Activated CD8-positive, alpha-beta T cell treated with anti-CD3 and anti-CD28 coated beads for 36 hours (primary cell): ENCODE results near the gene SPAG17. TPM values are rescaled to one million over a fixed set of nuclear protein-coding genes. Genes with fewer than 3 reads are reported as not detected.

ENCODE experiments used
- ATAC-seq: fragments of 200-7000 bp; cut with Tn5 transposase; one replicate; pipeline ENCODE4 v1.10.0; 2021; ENCODE audit warnings: mild to moderate bottlenecking, moderate library complexity
- CTCF ChIA-PET: fragments of 350-600 bp; sonication (Branson Sonifier 250); formaldehyde crosslinking; loops from one replicate; lab custom pipeline; 2021; ENCODE audit warnings: antibody characterized with exemption; lab: Charles Lee
- POLR2A ChIA-PET: fragments of 350-600 bp; sonication (Branson Sonifier 250); formaldehyde crosslinking; loops from one replicate; lab custom pipeline; 2021; ENCODE audit warnings: antibody characterized with exemption; lab: Charles Lee
- DNase-seq: peaks from one replicate; pipeline ENCODE4 v3.0.0-alpha.2; 2020
- H3K27ac Mint-ChIP-seq: one replicate; pipeline ENCODE4 v1.8.0; 2021; ENCODE audit warnings: mild to moderate bottlenecking, mixed read lengths
- H3K27me3 Mint-ChIP-seq: one replicate; pipeline ENCODE4 v1.8.0; 2021; ENCODE audit warnings: mixed read lengths
- H3K36me3 Mint-ChIP-seq: one replicate; pipeline ENCODE4 v1.8.0; 2021; ENCODE audit warnings: low read depth, mixed read lengths
- H3K4me1 Mint-ChIP-seq: one replicate; pipeline ENCODE4 v1.8.0; 2021; ENCODE audit warnings: low read depth, mixed read lengths
- H3K4me3 Mint-ChIP-seq: one replicate; pipeline ENCODE4 v1.8.0; 2021; ENCODE audit warnings: mild to moderate bottlenecking, moderate library complexity, mixed read lengths
- H3K9me3 Mint-ChIP-seq: one replicate; pipeline ENCODE4 v1.8.0; 2021; ENCODE audit warnings: mixed read lengths
- intact Hi-C: fragments of 100-400 bp; cut with micrococcal nuclease; formaldehyde crosslinking; loops from one replicate; pipeline ENCODE4 v1.10.0; 2022
- total RNA-seq, 2 experiments: library from RNA; stranded (reverse); gene quantifications; one replicate each; pipeline ENCODE4 v1.2.3, GENCODE V29; 2021
- TF ChIP-seq, protein P1 (sequence below): fragments of 200-600 bp; IDR thresholded peaks from one replicate; pipeline ENCODE4 v1.8.0; 2022; ENCODE audit warnings: antibody characterized with exemption, mild to moderate bottlenecking

Gene SPAG17
- total RNA-seq, 2 experiments from 2014 or later = not detected

GRCh38 chr1:118149799-118150198 lies 35.2 kb downstream of the SPAG17 start:
- intact Hi-C loops = loop anchor here (5.0 kb wide), 1 partner anchor 858 kb away; no protein-coding TSS in a partner anchor
- TF ChIP-seq, protein P1, sequence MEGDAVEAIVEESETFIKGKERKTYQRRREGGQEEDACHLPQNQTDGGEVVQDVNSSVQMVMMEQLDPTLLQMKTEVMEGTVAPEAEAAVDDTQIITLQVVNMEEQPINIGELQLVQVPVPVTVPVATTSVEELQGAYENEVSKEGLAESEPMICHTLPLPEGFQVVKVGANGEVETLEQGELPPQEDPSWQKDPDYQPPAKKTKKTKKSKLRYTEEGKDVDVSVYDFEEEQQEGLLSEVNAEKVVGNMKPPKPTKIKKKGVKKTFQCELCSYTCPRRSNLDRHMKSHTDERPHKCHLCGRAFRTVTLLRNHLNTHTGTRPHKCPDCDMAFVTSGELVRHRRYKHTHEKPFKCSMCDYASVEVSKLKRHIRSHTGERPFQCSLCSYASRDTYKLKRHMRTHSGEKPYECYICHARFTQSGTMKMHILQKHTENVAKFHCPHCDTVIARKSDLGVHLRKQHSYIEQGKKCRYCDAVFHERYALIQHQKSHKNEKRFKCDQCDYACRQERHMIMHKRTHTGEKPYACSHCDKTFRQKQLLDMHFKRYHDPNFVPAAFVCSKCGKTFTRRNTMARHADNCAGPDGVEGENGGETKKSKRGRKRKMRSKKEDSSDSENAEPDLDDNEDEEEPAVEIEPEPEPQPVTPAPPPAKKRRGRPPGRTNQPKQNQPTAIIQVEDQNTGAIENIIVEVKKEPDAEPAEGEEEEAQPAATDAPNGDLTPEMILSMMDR = no peak
- ATAC-seq (no peak), DNase-seq (no peak)
- Mint-ChIP-seq H3K4me1 (no peaks in the 10 kb centered on the region), H3K9me3 (no peaks in the 10 kb centered on the region), H3K27ac (no peak overlapping the region), H3K4me3 (no peak overlapping the region), H3K36me3 (no peaks in the 10 kb centered on the region), H3K27me3 (peaks cover 2% of the 10 kb centered on the region)
- POLR2A ChIA-PET = no interaction called here
- CTCF ChIA-PET = no interaction called here

- ATAC-seq (no peak), DNase-seq (no peak)
- Mint-ChIP-seq H3K4me3 (no peak overlapping the region), H3K9me3 (no peaks in the 10 kb centered on the region), H3K27me3 (peaks cover 2% of the 10 kb centered on the region), H3K27ac (no peak overlapping the region), H3K36me3 (no peaks in the 10 kb centered on the region), H3K4me1 (no peaks in the 10 kb centered on the region)
- TF ChIP-seq, protein P1 = no peak
- CTCF ChIA-PET = interaction anchor here (0.6 kb wide), 1 partner anchor 218 kb away, joined by 3 read pairs; no protein-coding TSS in a partner anchor
- POLR2A ChIA-PET = no interaction called here
- intact Hi-C loops = no loop called here
Observed at GRCh38 chr1:118148034-118148433, 37.0 kb downstream of the SPAG17 start.

GRCh38 chr1:118147522-118147921 lies 37.5 kb downstream of the SPAG17 start:
- ChIA-PET POLR2A (no interaction called here), CTCF (no interaction called here)
- intact Hi-C loops = no loop called here

DNA sequence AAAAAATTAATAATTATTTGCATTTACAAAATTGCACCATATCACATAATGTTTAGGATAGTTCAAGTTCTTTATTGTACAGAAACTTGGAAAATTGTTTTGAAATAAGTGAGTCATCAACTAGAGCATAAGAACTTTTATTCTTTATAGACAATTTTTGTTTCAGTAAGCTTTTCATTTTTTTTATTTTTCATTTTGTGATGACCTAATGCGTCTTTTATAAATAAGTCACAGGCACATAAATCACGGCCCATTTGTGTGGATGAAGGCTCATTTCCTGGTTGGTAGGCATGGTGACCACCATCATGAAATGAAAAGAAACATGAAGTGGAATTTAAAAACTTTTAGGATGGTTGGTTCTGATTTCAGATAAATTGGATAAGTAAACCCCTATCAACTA lies 39.3 kb downstream of the SPAG17 start:
- no peak overlapping the region for H3K4me3 Mint-ChIP-seq
- DNase-seq (no peak), ATAC-seq (no peak)
- H3K27me3 Mint-ChIP-seq = peaks cover 2% of the 10 kb centered on the region
- no peaks in the 10 kb centered on the region for H3K9me3 Mint-ChIP-seq
- POLR2A ChIA-PET = no interaction called here
- H3K27ac Mint-ChIP-seq = no peak overlapping the region
- no peaks in the 10 kb centered on the region for H3K4me1 Mint-ChIP-seq
- no peaks in the 10 kb centered on the region for H3K36me3 Mint-ChIP-seq
- intact Hi-C loops = no loop called here
- CTCF ChIA-PET = no interaction called here
- TF ChIP-seq, protein P1 = no peak

More at GRCh38 chr1:118147522-118147921, 37.5 kb downstream of the SPAG17 start:
- Mint-ChIP-seq H3K27me3 (peaks cover 2% of the 10 kb centered on the region), H3K4me3 (no peak overlapping the region), H3K36me3 (no peaks in the 10 kb centered on the region), H3K27ac (no peak overlapping the region), H3K9me3 (no peaks in the 10 kb centered on the region), H3K4me1 (no peaks in the 10 kb centered on the region)
- TF ChIP-seq, protein P1 = no peak
- no peak for ATAC-seq
- DNase-seq = no peak

DNA sequence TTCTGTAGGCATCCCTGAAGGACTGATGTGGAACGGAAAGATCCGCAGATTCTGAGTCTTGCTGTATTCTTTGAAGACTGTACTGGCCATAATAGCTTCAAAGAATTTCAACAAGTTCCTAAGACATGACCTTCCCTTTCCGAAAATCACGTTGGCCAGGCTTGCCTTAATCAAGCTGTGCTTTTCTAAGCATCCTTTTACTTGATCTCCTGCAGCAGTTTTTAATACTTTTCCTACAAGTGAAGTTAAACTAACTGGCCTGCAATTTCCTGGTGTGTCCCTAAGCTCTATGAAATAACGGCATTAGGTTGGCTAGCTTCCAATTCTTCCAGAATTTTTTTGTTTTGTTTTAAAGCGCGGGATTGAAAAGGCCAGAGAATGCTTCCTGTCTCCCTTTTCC lies 40.3 kb downstream of the SPAG17 start:
- no peak for DNase-seq
- POLR2A ChIA-PET = no interaction called here
- H3K4me3 Mint-ChIP-seq = no peak overlapping the region
- CTCF ChIA-PET = interaction anchor here (1.0 kb wide), 1 partner anchor 50 kb away, joined by 3 read pairs; no protein-coding TSS in a partner anchor
- peaks cover 2% of the 10 kb centered on the region for H3K27me3 Mint-ChIP-seq
- no peak for ATAC-seq
- no peaks in the 10 kb centered on the region for H3K36me3 Mint-ChIP-seq
- no peaks in the 10 kb centered on the region for H3K4me1 Mint-ChIP-seq
- no peak overlapping the region for H3K27ac Mint-ChIP-seq
- intact Hi-C loops = no loop called here
- TF ChIP-seq, protein P1 = no peak
- no peaks in the 10 kb centered on the region for H3K9me3 Mint-ChIP-seq
